GM21576 (cell line): Measurements from ENCODE around the gene ANKRD55.
"Not testable (repeated sequence)": the region's sequence is repeated elsewhere in the genome, so short reads cannot be mapped to it uniquely, and the experiment has no call there.

Source experiments
- ATAC-seq: cut with Tn5 transposase; IDR thresholded peaks from one replicate; pipeline ENCODE4 v1.9.1; 2021; ENCODE audit warnings: mild to moderate bottlenecking, moderate library complexity; ENCODE audit not compliant: unreplicated experiment

Gene ANKRD55

GRCh38 chr5:56253924-56254323, 20.8 kb upstream of the ANKRD55 start:
- no peak for ATAC-seq

GRCh38 chr5:56253126-56253525, 20.0 kb upstream of the ANKRD55 start:
- no peak for ATAC-seq

- ATAC-seq = no peak
These were observed 18.9 kb upstream of the ANKRD55 start for GRCh38 chr5:56251918-56252553.

DNA sequence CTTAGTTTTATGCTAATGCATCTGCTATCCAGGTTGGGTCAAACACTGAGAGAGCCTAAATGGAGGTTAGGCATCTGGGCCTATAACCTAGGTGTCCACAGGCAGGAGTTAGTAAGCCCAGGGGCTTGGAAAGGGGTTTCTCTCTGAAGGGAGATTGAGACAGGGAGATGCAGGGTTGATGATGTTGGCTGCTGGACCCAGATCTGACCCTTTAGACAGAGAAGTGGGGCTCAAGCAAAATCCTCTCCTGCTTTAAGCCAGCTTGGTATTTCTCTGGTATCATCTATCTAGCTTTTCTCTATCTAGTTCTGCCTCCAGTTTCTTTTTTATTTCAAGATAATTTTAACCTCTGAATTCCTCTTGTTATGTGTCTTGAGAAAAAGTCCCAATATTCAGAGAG, 18.3 kb upstream of the ANKRD55 start:
- ATAC-seq = no peak

- no peak for ATAC-seq
These were observed 16.9 kb upstream of the ANKRD55 start for GRCh38 chr5:56250011-56250410.

- ATAC-seq = not testable (repeated sequence)
These were observed 16.0 kb upstream of the ANKRD55 start for GRCh38 chr5:56249085-56249484.

- no peak for ATAC-seq
These were observed 14.5 kb upstream of the ANKRD55 start for GRCh38 chr5:56247592-56247991.

- ATAC-seq = no peak
These were observed 13.6 kb upstream of the ANKRD55 start for GRCh38 chr5:56246769-56247168.

DNA sequence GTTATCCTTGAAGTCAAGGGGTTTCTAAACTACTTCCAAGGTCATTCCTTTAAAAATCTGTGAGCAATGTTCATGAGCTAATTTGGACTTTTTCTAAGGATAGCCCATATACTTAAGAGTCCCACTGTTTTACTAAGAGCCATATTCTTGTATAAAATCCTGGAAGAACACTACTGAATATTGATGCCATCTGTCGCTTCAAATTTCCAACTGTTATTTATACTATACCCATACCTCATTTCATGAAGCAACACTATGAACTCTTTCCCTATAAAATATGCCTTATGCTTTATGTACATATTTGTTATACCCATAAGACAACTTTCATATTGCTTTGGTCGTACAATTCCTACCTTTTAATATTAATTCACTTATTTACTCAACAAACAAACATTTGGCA, 12.4 kb upstream of the ANKRD55 start:
- no peak for ATAC-seq

DNA sequence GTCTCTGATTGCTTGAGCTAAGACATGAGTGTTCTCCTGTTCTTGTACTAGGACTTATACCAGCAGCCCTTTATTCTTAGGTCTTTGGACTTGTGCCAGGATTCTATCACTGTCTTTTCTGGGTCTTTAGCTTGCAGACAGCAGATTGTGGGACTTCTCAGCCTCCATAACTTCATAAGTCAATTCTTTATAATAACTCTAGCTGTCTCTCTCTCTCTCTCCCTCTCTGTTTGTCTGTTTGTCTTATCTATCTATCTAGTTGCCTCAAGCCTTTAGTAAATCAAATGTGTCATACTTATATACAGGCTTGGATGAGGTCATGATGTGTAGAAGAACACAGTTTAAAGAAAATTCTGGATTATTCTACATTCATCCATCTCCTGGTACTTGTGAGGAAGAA, 11.5 kb upstream of the ANKRD55 start:
- ATAC-seq = no peak

- not testable (repeated sequence) for ATAC-seq
These were observed 9.1 kb upstream of the ANKRD55 start for GRCh38 chr5:56242271-56242670.

GRCh38 chr5:56232538-56232937, 592 bp downstream of the ANKRD55 start:
- ATAC-seq = no peak

DNA sequence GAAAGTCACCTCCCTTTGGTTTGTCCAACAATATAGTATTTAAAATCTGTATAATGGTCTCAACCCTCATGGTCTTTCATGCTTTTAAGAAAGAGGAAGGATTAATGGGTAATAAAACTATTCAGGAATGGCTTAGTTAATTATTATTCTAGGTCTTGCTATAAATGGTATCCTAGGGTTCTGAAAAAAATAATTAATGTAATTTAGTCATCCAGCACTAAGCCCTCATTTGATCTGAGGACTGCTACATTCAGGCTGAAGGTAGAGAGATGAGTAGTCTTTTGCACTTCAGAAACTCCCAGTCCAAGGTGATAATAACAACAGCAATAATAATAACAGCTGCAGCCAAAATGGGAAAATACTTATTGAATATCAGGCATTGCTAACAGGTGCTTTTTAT, 2.6 kb downstream of the ANKRD55 start:
- no peak for ATAC-seq

DNA sequence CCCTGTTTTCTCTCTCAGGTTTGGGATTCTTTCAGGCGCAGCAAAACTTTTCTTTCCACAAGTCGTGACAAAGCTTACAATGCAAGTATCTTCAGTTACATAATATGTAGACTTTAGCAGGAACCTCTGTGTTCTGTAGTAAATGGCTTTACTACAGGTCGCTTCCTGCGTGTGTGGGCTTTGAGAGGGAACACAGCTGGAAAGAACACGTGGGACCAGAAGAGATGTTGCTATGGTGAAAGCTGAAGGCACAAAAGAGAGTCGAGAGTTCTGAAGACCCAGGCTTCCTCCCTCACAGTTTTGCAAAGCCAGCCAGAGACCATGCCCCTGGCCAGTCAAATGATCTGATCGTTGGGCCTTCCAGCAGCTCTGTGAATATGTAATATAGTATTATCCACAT, 4.0 kb downstream of the ANKRD55 start:
- ATAC-seq = no peak

DNA sequence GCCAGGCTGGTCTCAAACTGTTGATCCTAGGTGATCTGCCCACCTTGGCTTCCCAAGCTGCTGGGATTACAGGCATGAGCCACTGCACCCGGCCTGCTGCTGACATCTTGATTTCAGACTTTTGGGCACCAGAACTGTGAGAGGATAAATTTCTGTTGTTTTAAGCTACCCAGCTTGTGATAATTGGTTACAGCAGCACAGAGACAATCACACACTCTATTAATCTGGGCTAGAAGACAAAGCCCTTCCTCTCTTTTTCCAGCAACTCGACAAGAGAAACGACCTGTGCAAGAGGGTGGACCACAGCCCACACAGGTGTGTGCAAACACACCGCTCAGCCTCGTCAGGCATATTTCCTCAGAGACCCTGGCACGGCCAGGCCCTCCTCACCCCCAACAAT, 4.5 kb downstream of the ANKRD55 start:
- no peak for ATAC-seq

DNA sequence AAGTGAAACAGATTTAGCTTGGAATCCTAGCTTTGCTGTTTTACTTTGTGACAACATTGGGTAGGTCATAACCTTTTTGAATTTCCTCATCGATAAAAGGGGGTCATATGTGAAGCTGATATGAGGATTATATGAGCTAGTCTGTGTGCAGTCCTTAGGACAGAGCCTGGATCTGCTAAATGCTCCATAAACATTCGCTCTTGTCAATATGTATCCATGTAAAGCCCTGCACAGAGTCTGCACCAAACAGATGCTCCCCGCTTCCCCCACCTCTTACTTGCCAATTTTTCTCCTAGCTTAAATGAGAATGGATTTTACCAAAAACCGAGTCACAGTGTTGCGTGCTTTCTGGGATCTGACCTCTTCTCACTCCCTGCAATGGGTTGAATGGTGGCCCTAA, 5.4 kb downstream of the ANKRD55 start:
- ATAC-seq = no peak

DNA sequence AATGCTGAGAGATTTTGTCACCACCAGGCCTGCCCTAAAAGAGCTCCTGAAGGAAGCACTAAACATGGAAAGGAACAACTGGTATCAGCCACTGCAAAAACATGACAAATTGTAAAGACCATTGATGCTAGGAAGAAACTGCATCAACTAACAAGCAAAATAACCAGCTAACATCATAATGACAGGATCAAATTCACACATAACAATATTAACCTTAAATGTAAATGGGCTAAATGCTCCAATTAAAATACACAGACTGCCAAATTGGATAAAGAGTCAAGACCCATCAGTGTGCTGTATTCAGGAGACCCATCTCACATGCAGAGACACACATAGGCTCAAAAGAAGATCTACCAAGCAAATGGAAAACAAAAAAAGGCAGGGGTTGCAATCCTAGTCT, 9.8 kb downstream of the ANKRD55 start:
- not testable (repeated sequence) for ATAC-seq

DNA sequence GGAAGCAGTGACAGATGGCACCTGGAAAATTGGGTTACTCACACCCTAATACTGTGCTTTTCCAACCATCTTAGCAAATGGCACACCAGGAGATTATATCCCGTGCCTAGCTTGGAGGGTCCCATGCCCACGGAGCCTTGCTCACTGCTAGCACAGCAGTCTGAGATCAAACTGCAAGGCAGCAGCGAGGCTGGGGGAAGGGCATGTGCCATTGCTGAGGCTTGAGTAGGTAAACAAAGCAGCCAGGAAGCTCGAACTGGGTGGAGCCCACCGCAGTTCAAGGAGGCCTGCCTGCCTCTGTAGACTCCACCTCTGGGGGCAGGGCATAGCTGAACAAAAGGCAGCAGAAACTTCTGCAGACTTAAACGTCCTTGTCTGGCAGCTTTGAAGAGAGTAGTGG, 11.5 kb downstream of the ANKRD55 start:
- not testable (repeated sequence) for ATAC-seq

DNA sequence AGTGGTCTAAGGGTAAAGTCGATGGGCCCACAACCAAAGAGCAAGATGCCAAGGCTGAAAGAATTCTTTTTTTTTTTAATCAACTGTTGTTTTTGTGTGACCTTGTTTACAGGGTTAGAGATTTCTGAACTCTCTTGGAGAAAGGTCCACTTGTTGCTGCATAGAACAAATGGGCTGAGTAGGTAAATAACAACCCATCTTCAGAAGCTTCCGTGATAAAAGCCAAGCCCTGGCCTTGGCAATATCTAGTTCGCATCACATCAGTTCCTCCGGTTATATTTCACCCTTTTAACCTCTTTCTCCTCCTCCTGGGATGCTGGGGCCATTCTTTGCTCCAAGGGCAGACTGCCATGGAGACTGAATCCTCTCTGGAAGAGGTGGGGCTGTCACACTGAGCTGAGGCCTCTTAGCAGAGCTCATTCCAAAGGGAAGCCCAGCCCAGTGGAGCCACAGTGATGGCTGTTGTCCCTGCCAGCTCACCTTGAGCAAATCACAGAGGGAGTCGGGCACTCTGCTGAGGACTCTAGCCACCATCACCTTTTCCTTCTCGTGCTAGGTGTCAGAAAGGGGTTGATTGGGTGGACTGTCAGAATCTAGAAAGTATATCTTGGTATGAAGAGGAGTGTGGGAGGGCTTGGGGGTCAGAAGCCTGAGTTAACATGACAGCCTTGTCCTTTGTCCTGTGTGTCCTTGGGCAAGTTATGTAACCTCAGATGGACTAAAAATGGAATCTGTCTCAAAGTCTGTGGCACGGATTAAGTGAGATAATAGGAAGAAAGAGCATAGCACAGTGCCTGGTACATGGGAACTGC, 17.9 kb downstream of the ANKRD55 start:
- ATAC-seq = no peak

DNA sequence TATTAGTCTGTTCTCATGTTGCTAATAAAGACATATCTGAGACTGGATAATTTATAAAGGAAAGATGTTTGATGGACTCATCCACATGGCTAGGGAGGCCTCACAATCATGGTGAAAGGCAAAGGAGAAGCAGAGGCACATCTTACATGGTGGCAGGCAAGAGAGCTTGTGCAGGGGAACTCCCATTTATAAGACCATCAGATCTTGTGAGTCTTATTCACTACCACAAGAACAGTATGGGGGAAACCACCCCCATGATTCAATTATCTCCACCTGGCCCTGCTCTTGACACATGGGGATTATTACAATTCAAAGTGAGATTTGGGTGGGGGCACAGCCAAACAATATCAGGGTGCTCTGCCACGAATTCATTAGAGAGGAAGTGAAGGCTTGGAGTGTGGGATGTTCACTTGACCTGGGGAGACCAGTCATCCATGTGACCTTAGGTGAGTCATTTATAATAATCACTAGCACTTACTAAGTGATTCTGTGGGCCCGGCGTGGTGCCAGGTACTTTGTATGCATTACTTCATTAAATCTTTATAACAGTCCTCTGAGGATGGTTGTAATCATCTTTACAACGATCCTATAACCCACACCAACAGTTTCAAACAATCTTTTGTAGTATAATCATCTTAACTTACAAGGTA, 19.1 kb downstream of the ANKRD55 start:
- ATAC-seq = not testable (repeated sequence)

DNA sequence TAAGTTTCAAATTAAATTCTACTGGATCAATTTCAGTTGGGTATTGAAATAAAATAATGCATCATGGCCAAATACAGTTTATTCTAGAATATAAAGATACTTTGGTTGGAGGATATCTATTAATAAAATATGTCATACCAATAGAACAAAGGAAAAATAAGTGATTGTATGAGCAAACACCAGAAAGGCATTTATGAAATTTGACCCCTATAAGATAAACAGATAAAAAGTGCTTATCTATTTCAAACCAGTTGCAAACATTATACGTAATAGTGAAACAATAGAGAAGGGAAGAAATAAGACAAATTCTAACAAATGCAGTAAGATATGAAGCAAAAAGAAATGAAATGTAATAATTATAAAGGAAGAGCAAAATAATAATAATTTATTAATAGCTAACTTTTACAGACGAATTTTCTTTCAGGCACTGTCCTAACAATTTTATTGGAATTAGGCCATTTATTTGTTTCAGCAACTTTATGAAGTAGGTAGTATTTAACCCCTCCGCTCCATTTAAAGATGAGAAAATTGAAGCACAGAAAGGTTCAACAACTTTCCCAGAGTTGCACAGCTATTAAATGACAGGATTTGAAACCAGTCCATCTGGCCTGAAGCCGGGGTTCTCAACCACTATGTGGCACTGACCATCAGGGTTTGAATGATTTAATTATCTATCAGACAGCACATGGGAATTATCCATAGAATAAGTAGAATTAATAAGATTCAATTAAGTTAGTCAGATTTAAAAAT, 20.8 kb downstream of the ANKRD55 start:
- no peak for ATAC-seq
